Type B pancreatic cell (in vitro differentiated cells): ENCODE data around the gene ACTR1A. TPM values are rescaled to one million over a fixed set of nuclear protein-coding genes. Genes with fewer than 3 reads are reported as not detected.

Source experiments
- DNase-seq: peaks from one replicate; pipeline ENCODE4 v3.0.0; 2021; ENCODE audit warnings: mixed read lengths; ENCODE audit not compliant: unreplicated experiment; ENCODE audit errors: extremely low spot score
- H3K27ac Mint-ChIP-seq: 2 replicates; pipeline ENCODE4 v1.8.0; 2021; ENCODE audit warnings: mild to moderate bottlenecking, mixed read lengths
- H3K27me3 Mint-ChIP-seq: 2 replicates; pipeline ENCODE4 v1.8.0; 2021; ENCODE audit warnings: mixed read lengths
- H3K36me3 Mint-ChIP-seq: 2 replicates; pipeline ENCODE4 v1.8.0; 2021; ENCODE audit warnings: mixed read lengths
- H3K4me1 Mint-ChIP-seq: one replicate; pipeline ENCODE4 v1.8.0; 2021; ENCODE audit warnings: mixed read lengths; ENCODE audit not compliant: unreplicated experiment
- H3K4me3 Mint-ChIP-seq: 2 replicates; pipeline ENCODE4 v1.8.0; 2021; ENCODE audit warnings: mild to moderate bottlenecking, mixed read lengths
- H3K9me3 Mint-ChIP-seq: 2 replicates; pipeline ENCODE4 v1.8.0; 2021; ENCODE audit warnings: mixed read lengths
- total RNA-seq: library from RNA; stranded (reverse); gene quantifications from 2 replicates; pipeline ENCODE4 v1.2.1, GENCODE V29; 2021; ENCODE audit warnings: low replicate concordance
- TF ChIP-seq, protein P1 (sequence below): fragments of 200-600 bp; sonication (generic); conservative IDR thresholded peaks from 2 replicates; pipeline ENCODE4 v1.5.0; 2021; ENCODE audit warnings: antibody characterized with exemption, mild to moderate bottlenecking

ACTR1A gene
- total RNA-seq, 1 donor from 2014 or later, result 95.4 TPM

GRCh38 chr10:102438374-102438773 lies 64.1 kb downstream of the ACTR1A start:
- Mint-ChIP-seq H3K4me3 (no peak overlapping the region), H3K36me3 (no peaks in the 10 kb centered on the region), H3K27ac (no peak overlapping the region), H3K9me3 (no peaks in the 10 kb centered on the region), H3K27me3 (peaks cover 17% of the 10 kb centered on the region), H3K4me1 (peaks cover 23% of the 10 kb centered on the region)
- DNase-seq, result no peak
- TF ChIP-seq, protein P1, sequence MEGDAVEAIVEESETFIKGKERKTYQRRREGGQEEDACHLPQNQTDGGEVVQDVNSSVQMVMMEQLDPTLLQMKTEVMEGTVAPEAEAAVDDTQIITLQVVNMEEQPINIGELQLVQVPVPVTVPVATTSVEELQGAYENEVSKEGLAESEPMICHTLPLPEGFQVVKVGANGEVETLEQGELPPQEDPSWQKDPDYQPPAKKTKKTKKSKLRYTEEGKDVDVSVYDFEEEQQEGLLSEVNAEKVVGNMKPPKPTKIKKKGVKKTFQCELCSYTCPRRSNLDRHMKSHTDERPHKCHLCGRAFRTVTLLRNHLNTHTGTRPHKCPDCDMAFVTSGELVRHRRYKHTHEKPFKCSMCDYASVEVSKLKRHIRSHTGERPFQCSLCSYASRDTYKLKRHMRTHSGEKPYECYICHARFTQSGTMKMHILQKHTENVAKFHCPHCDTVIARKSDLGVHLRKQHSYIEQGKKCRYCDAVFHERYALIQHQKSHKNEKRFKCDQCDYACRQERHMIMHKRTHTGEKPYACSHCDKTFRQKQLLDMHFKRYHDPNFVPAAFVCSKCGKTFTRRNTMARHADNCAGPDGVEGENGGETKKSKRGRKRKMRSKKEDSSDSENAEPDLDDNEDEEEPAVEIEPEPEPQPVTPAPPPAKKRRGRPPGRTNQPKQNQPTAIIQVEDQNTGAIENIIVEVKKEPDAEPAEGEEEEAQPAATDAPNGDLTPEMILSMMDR, result no peak

GRCh38 chr10:102437515-102437914 lies 65.0 kb downstream of the ACTR1A start:
- no peak for DNase-seq
- Mint-ChIP-seq H3K36me3 (no peaks in the 10 kb centered on the region), H3K4me3 (no peak overlapping the region), H3K9me3 (no peaks in the 10 kb centered on the region), H3K27ac (no peak overlapping the region), H3K4me1 (peaks cover 23% of the 10 kb centered on the region), H3K27me3 (peaks cover 17% of the 10 kb centered on the region)
- TF ChIP-seq, protein P1, result no peak

DNA sequence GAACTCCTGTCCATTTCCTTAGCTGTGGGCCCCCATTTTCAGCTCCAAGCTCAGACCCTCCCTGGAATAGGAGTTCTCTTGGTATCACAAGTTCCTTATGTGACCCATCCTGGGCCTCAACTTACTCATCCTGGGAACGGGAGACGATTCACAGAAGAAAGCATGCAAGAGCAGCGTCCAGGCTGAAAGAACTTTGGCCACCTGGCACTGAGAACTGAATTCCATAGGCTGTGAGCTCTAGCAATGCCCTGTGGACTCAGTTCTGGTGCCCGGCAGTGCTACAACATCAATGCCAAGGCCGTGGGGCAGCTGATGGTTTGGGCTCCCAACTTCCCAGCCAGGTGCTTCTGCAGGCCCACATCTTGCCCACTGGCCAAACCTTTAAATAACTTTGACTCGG lies 66.2 kb downstream of the ACTR1A start:
- no peak for DNase-seq
- Mint-ChIP-seq H3K36me3 (no peaks in the 10 kb centered on the region), H3K9me3 (no peaks in the 10 kb centered on the region), H3K4me3 (no peak overlapping the region), H3K27ac (no peak overlapping the region), H3K27me3 (peaks cover 15% of the 10 kb centered on the region), H3K4me1 (peaks cover 28% of the 10 kb centered on the region)
- TF ChIP-seq, protein P1, result no peak

GRCh38 chr10:102435529-102436233 lies 66.8 kb downstream of the ACTR1A start:
- no peaks in the 10 kb centered on the region for H3K36me3 Mint-ChIP-seq
- H3K27ac Mint-ChIP-seq, result no peak overlapping the region
- TF ChIP-seq, protein P1, result no peak
- H3K4me3 Mint-ChIP-seq, result peak overlapping the region; percentile 37
- H3K4me1 Mint-ChIP-seq, result peaks cover 28% of the 10 kb centered on the region
- no peaks in the 10 kb centered on the region for H3K9me3 Mint-ChIP-seq
- H3K27me3 Mint-ChIP-seq, result peaks cover 15% of the 10 kb centered on the region
- no peak for DNase-seq

- H3K36me3 Mint-ChIP-seq, result no peaks in the 10 kb centered on the region
- TF ChIP-seq, protein P1, result no peak
- no peak overlapping the region for H3K27ac Mint-ChIP-seq
- H3K27me3 Mint-ChIP-seq, result peaks cover 15% of the 10 kb centered on the region
- H3K4me3 Mint-ChIP-seq, result peak overlapping the region; percentile 37
- no peaks in the 10 kb centered on the region for H3K9me3 Mint-ChIP-seq
- H3K4me1 Mint-ChIP-seq, result peaks cover 28% of the 10 kb centered on the region
- no peak for DNase-seq
Observed at GRCh38 chr10:102435133-102435497, 67.4 kb downstream of the ACTR1A start.
